Upper lobe of left lung (tissue), 4 donors: ENCODE data around the gene SLC23A2.

ENCODE experiments used
- CTCF ChIP-seq, 6 experiments: fragments of 450-650 bp in 4 of 6; fragments of 200-600 bp in 2 of 6; sonication (generic) in 2 of 6; IDR thresholded peaks; one replicate each; pipeline ENCODE4 v1.5.1; 2016 to 2019; ENCODE audit warnings: antibody characterized with exemption in 6 of 6
- EP300 ChIP-seq, 4 donors: sonication (generic); formaldehyde crosslinking; IDR thresholded peaks; one replicate each; pipeline ENCODE4 v1.5.1; 2017; ENCODE audit warnings: antibody characterized with exemption in 4 of 4, control low read depth in 2 of 4

DNA sequence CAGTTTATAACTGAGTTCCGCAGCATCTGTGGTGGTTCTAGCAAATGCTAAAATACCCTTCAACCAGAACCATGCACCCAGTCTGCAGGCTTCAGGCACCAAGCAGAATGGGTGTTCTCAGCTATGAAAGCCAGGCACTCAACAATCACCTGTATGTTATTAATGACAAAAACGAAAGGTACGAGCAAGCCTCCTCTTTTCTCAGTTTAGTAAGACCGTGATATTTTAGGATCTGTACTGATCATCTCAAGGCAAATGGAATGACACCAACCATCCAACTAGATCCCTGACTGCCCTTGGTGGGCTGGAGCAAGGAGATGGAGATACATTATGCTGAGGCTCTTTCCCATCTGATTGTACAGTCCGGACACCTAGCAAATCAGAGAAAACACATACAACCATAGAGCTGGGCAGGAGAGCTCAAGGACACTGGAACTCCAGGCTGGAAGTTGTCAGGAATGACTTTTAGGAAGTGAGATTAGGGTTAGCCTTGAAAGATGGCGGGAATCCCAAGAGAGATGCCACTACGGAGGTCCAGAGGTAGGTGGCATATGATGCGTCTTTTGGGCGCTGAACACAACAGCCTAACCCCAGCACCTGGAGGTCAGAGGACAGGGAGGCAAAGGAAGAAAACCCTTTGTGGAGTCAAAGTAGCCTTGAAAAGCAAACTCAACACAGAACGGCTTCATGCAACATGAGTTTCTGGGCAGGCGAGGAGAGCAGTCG is 33.4 kb downstream of the SLC23A2 start:
- TF ChIP-seq CTCF (IDR thresholded peaks at IDR 0.05) (no peak), EP300 (IDR thresholded peaks at IDR 0.05) (no peak)
